ENCODE measurements around the gene SFT2D2.

Gene SFT2D2

GRCh38 chr1:168223681-168224540, 1.9 kb upstream of the SFT2D2 start:
- DNase-seq: no peak

- DNase-seq: no peak
Observed at GRCh38 chr1:168224991-168225390, 813 bp upstream of the SFT2D2 start.

DNA sequence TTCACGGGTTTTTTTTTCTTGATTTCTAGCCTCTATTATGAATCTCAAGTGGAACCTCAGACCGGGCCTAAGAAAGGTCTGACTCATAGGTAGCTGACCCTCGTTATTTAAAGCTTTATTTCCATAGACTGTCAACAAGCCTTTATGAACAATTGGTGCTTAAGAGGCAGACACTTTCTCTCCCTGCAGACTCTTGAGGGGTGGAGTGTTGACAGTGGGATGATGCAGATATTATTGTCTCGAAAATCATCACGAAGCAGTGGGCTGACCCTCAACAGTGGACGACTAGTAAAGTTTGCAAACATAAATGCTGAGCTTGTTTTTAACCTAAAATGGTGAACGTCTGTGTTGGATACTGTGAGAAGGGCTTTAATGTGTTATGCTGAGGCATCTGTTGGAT, 1.8 kb downstream of the SFT2D2 start:
- DNase-seq: no peak

DNA sequence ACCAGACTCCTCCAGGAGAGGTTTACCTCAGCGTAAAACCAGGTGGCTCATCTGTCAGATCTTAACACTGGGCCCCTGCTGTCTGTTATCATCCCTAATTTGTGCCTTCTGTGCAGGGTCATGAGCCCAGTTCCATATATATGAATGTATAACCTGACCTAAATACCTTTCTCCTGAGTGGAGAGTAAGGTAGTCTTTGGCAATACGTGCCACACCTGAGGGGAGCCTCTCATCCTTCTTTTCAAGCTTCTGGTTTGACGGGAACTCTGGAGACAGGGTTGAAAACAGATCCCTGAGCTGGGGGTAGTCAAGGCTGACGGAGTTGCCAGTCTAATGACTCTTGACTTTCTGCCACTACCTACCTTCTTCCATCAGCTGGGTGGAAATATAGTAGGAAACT, 4.1 kb downstream of the SFT2D2 start:
- no peak for DNase-seq

- no peak for DNase-seq
Observed at GRCh38 chr1:168230709-168231108, 4.9 kb downstream of the SFT2D2 start.

GRCh38 chr1:168234846-168235547, 9.2 kb downstream of the SFT2D2 start:
- no peak for DNase-seq

DNA sequence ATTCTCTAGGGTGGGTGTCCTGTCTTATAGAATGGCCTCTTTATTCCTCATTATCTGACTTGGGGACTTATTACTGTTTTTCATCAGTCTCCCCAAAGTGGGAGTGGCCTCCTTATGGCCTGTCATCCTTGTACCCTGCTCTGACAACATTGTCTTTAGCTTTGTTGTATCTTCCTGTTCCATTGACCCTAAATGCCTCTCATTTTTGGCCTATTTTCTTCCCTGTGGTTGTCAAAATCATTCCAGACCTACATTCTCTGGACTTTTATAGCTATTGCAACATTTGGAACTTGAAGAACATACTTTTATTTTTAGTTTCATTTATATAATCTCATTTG, 9.7 kb downstream of the SFT2D2 start:
- DNase-seq: no peak

DNA sequence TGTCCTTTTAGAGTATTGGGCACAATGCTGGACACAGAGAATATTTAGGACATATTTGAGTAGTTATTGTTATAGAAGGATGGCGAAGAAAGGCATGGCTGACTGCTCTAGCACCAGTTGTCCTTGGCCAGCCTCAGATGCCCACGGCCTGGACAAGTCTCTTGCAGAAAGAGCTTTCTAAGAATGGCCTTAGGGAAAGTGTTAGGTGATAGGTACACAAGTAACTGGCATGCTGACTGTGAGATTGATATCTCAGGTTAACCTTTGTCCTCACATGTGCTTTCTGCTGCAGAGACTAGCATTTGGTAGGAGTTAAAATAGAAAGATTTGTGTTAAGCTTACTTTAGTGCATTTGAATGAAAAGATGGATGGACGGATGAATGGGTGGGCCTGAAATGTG, 10.1 kb downstream of the SFT2D2 start:
- DNase-seq: no peak

GRCh38 chr1:168236836-168237611, 11.2 kb downstream of the SFT2D2 start:
- DNase-seq: no peak

DNA sequence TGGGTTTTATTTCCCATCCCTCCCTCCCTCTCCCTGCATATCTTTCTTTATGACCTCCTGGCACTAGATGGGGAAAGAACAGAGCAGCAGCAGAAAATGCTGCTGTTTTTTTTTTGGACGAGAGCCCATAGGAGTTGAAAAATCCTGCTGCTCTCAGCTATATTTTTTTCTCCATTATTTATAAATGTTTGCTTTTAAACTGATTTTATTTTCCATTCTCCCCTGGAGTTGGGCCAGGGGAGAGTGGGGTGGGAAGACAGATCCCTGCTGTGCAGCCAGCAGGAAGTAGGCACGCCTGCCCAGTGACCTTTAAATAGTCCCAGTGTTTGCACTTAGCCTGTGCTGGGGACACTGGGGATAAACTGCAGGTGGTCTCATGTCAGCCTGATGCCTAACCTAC, 17.4 kb downstream of the SFT2D2 start:
- DNase-seq: no peak

- no peak for DNase-seq
Observed at GRCh38 chr1:168243636-168244212, 17.9 kb downstream of the SFT2D2 start.

DNA sequence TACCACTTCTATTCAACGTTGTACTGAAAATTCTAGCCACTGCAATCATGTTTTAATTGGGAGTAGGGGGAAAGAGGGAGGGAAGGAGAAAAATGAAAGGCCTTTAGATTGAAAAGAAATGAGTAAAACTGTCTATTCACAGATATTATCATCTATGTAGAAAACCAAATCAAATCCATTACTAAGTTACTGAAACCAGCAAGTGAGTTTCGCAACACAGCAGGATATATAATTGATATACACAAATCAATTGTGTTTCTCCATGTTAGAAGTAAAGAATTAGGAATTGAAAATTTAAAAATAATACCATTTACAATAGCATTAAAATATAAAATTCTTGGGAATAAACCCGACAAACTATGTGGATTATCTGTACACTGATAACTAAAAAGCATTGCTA, 19.2 kb downstream of the SFT2D2 start:
- no peak for DNase-seq

- DNase-seq: no peak
Observed at GRCh38 chr1:168246506-168246905, 20.7 kb downstream of the SFT2D2 start.

DNA sequence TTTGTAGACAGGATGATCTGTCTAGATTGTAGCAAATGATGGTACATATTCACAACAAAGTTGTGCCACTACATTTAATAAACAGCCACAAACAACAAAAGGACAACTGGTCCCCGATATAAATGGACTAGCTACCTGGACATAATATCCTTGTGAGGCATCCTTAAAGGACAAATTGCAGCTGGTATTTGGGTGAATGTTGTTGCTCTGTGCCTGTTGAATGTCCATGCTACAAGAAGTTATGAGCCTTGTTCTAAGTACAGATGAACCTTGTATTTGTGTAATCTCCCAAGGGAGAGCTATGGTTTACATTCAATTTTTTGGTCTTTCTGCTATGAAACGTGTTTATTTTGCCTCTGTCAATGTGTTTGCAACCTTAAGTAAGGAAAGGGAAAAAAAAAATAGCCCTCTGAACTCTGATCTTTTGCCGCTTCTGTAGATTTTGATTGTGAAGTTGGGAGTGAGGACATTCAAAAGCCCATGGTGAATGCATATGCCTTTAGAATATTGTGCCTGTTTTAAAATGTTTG, 26.5 kb downstream of the SFT2D2 start:
- no peak for DNase-seq

DNA sequence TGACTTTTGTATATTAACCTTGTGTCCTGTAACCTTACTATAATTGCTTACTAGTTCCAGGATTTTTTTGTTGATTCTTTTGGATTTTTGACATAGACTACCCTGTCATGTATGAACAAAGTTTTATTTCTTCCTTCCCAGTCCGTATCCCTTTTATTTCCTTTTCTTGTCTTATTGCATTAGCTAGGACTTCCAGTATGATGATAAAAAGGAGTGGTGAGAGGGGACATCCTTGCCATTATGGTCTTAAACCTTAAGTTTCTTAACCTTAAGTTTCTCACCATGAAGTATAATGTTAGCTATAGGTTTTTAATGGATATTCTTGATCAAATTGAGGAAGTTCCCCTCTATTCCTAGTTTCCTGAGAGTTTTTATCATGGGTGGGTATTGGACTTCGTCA, 30.4 kb downstream of the SFT2D2 start:
- no peak for DNase-seq

DNA sequence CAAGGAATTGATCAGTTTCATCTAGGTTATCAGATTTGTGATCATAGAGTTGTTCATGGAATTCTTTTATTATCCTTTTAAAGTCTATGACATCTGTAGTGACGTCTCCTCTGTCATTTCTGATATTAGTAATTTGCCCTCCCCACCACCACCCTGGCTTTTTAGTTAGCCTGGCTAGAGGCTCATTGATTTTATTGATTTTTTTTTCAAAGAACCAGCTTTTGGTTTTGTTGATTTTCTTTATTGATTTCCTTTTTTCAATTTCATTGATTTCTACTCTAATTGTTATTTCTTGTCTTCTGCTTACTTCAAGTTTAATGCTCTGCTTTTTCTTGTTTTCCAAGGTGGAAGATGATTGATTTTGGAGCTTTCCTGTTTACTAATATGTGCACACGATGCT, 31.6 kb downstream of the SFT2D2 start:
- no peak for DNase-seq

DNA sequence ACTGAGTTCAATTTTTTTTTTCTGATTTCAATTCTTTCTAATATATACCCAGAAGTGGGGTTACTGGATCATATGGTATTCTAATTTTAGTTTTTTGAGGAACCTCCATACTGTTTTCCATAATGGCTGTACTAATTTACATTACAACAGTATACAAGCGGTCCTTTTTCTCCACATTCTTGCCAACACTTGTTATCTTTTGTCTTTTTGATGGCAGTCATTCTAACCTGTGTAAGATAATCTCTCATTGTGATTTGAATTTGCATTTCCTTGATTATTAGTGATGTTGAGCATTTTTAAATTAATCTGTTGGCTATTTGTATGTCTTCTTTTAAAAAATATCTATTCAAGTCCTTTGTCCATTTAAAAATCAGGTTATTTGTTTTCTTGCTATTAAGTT, 33.8 kb downstream of the SFT2D2 start:
- no peak for DNase-seq

- no peak for DNase-seq
Observed at GRCh38 chr1:168260393-168260792, 34.6 kb downstream of the SFT2D2 start.

- no peak for DNase-seq
Observed at GRCh38 chr1:168261390-168261789, 35.6 kb downstream of the SFT2D2 start.

- no peak for DNase-seq
Observed at GRCh38 chr1:168263130-168263529, 37.3 kb downstream of the SFT2D2 start.

- no peak for DNase-seq
Observed at GRCh38 chr1:168264296-168264695, 38.5 kb downstream of the SFT2D2 start.

DNA sequence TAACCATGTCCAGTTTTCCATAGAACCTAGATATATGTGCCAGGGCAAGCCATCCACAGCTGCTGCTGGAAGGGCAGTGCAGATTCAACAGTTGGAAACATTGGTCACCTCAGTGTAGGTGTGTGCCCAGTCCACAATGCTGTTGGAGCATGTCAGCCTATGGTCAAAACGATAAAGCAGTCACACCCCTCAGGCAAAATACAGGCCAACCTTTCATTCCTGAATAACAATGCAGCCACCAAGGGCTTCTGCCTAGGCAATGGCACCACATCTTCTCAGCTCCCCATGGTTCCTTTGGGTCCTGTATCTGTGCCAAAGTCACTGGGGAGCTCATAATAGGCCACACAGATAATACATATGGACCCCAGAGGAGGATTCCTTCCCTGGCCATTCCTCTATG, 39.8 kb downstream of the SFT2D2 start:
- DNase-seq: no peak

DNA sequence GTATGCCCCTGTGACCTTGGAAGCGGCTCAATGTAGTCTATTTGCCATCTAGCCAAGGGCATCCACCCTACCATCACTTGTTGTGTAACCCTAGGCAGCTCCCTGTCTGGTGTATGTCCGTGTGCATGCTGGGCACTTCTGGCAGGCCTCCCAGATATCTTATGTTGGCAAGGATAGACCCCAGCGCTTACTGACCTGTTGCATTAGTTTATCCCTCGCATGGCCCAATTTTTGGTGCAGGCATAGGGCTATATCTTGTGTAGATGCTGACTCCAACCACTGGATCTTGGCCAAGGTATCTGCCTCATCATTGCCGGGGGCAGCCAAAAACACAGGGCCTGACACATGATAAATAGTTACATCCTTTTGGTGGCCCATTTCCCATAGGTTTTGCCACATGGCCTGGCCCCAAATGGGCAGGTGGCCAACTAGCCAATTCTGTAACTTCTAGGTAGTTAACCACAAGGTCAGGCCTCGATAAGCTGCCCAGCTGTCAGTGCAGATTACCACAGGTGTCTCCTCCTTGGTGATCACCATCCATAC, 40.9 kb downstream of the SFT2D2 start:
- no peak for DNase-seq
